Measurements from ENCODE around the gene ZNF787.

ZNF787 gene

DNA sequence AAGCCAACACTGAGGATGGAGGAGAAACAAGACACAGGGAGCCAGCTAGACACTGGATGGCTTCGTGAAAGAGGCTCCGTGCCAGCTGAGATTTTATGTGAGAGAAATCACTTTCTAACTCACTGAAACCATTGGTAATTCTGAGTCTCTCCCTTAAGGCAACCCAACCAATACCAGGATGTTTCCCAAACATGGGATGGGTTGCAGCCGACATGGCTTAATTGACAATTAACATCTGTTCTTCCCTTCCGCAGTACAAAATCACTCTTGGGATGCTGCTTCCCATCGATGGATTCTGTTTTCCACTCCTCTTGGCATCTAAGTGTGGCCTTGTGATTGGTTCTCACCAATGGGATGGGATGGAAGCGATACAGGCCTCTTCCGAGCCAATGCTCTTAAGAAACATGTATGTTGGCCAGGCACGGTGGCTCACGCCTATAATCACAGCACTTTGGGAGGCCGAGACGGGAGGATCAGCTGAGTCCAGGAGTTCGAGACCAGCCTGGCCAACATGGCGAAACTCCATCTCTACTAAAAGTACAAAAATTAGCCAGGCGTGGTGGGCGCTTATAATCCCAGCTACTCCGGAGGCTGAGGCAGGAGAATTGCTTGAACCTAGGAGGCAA lies 2.3 kb upstream of the ZNF787 start:
- DNase-seq (ENCODE audit: extremely low read depth in 1 of 2, low read depth in 1 of 2): no peak

DNA sequence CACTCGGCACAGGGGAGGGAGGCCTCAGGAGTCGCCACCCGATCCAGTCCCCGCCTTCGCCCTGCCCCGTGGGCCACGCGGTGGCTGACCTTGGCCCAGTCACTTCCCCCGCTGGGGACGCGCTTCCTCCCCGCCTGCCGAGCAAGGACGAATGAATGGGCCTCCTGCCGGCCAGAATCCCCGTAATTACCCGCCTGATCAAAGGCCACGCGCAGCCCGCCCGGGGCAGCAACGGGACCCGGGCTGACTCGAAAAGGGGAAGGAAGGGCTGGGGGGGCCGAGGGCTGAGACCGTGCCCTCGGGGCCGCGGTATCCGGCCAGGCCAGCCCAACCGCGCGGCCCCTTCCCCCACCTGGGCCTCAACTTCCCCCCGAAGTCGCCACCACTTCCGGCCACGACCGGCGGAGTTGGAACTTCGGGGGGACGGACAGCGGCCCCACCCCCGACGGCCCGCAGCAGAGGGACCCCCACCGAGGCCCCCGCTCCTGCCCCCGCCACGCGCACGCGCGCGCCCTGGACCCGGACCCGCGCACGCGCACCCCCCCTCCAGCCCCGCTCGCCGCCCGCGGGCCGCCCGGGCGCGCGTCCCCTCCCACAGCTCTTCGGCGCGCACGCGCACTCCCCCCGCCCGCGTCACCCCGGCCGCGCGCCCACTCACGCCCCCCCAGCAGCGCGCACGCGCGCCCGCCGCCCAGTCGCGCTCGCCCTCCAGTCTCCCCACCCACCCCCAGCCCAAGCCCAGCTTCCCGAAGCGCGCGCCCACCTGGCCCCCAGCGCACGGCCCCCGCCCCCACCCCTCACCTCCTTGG lies 520 bp downstream of the ZNF787 start:
- peak; percentile 65 to 71 for DNase-seq (ENCODE audit: extremely low read depth in 1 of 2, low read depth in 1 of 2)

DNA sequence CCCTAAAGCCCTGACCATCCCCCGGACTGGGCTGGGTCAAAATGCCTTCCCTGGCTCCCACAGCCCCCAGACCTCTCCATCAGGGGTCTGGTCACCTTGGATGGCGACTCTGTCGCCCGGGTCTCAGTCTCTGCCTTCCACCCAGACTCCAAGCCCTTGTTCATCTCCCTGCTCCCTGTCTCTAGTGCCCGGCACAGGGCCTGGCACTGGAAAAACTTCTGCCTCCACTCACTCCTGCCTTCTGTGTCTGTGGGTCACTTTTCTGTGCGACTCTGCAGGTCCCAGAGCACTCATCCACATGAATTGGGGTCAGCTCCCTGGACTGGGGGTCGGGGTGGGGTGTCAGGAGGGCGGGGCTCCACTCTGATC lies 1.1 kb downstream of the ZNF787 start:
- DNase-seq (ENCODE audit: extremely low read depth in 1 of 2, low read depth in 1 of 2): no peak

DNA sequence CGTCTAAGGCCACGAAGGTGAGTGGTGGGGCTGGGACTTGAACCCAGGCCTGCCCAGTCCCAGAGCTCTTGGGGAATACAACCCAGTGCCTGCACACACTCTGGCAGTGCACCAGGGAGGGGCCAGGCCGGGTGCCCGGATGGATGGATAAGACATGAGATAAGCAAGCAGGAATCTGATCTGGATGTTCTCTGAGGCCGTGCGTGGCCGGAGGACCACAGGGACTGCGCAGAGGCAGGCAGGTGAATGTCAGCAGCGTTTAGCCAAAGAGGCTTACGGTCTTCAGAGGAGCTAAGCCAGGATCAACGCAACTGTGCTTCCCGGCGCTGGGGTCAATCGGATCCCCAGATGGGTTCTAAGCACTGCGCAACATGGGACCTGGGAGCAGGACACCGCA lies 1.5 kb downstream of the ZNF787 start:
- DNase-seq (ENCODE audit: extremely low read depth in 1 of 2, low read depth in 1 of 2): no peak

DNA sequence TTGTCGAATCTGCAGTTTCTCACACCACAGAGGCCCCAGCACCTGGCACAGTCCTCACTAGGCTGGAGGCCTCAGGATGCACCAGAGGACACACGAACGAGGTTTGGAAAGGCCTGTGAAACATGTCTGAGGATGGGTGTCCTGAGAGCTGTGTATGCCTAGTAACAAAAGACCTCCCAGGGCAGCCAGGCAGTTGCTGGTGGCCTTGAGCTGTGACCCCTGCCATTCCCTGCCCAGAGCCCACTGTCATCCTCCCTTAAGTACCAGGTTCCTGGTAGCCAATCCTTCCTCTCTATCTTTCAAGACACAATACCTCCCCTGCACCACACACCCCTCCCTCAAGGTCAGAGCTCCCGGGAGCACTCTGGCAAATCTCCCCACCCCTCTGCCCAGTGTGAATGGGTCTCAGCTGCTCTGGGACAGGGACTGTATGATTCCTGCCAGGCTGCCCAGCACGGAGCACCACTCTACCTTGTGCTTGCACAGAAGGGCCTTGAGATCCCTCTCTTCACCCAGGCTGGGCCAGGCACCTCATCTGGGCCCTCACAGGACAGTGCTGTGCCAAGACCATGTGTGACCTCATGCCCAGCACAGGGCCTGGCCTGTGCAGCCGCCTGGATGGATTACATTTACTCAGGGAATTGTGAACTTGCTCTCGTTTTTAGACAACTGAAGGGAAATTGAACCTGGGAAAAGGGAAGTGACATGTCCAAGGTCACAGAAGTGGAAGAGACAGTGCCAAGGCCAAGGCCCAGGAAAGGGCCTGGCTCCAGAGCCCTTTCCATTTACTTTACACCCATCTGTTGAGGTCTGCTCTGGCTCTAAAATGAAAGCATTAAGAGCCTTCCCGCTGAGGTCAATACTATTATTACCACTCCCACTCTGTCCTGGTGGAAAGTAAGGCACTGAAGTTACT lies 2.2 kb downstream of the ZNF787 start:
- DNase-seq (ENCODE audit: extremely low read depth in 1 of 2, low read depth in 1 of 2): no peak

DNA sequence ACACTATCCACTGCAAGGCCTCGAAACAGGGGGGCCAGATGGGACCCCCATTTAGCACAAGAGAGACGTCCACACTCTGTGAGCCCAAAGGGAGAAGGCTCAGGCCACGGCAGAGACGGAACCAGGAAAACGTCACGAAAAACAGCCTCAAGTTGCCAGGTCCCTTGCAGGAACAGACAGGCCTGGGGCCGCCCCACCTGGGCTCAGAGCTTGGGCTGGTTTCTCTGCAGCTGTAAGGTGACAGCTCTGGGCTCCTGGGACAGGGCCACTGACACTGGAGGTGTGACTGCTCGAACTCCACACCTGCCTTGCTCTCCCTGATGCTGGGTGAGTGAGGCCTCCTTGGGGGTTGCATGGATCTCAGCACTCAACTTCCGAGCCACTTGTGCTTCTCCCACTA lies 3.2 kb downstream of the ZNF787 start:
- no peak for DNase-seq (ENCODE audit: extremely low read depth in 1 of 2, low read depth in 1 of 2)

DNA sequence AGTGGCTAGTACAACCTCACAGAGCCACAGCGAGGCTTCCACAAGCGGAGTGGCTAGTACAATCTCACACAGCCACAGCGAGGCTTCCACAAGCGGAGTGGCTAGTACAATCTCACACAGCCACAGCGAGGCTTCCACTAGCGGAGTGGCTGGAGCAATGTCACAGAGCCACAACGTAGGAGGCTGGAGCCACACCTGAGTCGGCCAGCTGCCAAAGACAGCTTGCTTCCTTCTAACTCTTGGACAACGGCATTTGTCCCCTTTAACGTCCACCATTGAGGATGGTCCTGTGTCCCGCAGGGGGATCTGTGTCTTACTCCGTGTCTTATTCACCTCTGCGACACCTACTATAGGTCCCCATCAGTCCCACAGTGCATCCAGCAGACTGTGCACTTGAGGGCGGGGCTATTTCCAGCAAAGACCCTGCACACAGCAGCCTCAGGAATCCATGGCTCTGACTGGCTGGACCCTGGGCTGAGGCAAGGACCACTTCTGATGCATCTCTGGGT lies 3.7 kb downstream of the ZNF787 start:
- no peak for DNase-seq (ENCODE audit: extremely low read depth in 1 of 2, low read depth in 1 of 2)

DNA sequence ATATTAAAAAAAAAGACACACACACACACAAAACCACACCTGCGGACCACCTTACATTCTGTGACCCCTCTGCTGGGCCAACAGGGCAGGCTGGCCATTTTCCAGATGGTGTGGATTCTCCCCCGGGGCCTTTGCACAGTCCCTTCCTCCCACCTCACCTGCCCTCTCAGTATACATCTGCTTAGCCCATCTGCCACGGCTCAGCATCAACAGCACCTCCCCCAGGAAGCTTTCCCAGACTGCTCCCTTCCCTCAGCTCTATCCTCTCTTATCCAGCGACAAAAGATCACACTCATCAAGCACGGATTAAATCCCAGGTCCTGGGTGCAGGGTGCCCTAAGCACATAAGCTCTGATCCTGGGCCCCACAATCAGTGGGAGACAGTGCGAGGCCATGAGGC lies 4.5 kb downstream of the ZNF787 start:
- DNase-seq (ENCODE audit: extremely low read depth in 1 of 2, low read depth in 1 of 2): no peak

DNA sequence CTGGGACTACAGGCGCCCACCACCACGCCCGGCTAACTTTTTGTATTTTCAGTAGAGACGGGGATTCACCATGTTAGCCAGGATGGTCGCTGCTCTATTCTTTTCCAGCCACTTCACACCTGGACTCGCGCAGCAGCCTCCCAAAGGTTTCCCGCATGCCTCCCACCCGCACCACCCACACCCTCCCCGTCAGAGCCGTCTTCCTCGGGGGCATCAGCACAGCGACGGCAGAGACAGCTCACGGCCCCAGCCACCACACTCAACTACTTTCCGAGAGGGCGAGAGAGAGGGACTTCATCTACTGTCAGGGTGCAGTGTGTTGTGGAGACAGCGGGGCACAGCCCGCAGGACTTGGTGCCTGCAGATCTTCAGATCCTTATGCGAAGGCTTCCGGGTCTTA lies 5.6 kb downstream of the ZNF787 start:
- DNase-seq (ENCODE audit: extremely low read depth in 1 of 2, low read depth in 1 of 2): no peak

DNA sequence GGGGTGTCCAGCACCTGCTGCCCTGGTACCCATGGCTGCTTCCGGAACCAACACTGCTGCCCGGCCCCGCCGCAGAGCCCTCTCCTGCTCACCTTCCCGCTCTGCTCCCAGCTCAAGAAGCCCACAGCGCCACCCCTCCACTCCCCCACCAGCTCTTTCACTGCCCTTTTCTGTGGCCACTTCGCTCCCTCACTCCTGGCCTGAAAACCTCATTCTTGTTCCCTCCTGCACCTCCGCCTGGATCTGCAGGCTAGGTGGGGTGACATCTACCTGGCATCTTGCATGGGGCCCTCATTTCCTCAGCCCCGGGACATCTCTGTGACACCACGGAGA lies 6.4 kb downstream of the ZNF787 start:
- no peak for DNase-seq (ENCODE audit: extremely low read depth in 1 of 2, low read depth in 1 of 2)

DNA sequence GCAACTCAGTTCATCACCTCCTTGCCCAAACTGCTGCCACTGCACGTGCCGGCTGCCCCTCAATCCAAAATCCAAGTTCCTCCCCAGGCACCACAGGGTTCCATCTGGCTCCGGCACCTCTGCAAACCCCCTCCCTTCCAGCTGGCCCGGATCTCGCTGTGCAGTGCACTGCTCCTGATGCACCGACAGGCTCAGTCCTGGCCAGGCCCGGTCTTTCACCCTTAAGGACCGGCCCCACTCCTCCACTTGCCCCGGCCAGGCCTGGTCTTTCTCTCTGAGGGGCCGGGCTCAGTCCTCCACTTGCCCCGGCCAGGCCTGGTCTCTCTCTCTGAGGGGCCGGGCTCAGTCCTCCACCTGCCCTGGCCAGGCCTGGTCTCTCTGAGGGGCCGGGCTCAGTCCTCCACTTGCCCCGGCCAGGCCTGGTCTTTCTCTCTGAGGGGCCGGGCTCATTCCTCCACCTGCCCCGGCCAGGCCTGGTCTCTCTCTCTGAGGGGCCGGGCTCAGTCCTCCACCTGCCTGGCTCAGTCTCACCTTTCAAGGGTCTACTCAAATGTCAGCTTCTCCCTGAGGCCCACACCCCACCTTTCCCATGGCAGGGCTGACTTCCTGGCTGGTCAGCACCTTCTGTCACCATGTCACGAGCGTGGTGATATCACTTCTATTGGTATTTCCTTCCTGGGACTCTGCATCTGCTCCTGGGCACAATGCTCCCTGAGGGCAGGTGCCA lies 6.9 kb downstream of the ZNF787 start:
- no peak for DNase-seq (ENCODE audit: extremely low read depth in 1 of 2, low read depth in 1 of 2)

DNA sequence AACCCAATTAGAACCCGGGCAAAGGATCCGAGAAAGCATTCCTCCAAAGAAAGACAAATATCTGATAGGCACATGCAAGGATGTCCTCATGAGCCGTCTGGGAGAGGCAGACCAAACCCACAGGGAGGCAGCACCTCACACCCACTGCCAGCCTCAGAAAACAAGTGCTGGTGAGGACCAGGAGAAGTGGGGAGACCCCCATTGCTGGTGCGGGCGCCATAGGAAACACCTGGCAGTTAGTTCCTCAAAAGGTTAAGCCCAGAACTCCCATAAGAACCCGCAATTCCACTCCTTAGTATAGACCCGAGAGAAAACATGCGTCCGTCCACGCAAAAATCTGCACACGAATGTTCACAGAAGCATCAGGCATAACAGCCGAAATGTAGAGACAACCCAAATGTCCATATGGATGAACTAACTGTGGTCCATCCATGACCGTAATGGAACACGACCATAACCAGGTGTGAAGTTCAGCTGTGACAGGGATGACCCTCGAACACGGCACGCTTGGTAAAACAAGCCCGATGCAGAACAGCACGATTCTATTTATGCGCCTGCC lies 7.9 kb downstream of the ZNF787 start:
- no peak for DNase-seq (ENCODE audit: extremely low read depth in 1 of 2, low read depth in 1 of 2)

DNA sequence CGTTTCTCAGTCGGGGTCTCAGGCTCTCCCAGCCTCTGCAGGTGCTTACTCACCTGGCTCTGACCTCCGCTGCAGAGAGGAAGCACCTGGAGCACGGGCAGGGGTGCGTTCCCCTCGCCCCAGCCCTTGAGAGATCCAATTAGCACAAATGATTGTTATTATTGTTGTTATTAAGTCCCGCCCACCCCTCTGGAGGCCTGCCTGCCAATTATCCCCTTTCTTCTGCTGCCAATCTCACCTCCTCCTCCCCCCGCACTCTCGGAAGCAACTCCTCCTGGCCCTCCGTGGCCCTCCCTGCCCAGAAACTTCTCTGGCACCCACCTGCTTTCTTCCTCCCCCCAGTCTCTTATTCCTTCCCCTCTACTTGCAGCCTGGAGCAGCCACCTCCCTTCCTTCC lies 8.8 kb downstream of the ZNF787 start:
- DNase-seq (ENCODE audit: extremely low read depth in 1 of 2, low read depth in 1 of 2): no peak

DNA sequence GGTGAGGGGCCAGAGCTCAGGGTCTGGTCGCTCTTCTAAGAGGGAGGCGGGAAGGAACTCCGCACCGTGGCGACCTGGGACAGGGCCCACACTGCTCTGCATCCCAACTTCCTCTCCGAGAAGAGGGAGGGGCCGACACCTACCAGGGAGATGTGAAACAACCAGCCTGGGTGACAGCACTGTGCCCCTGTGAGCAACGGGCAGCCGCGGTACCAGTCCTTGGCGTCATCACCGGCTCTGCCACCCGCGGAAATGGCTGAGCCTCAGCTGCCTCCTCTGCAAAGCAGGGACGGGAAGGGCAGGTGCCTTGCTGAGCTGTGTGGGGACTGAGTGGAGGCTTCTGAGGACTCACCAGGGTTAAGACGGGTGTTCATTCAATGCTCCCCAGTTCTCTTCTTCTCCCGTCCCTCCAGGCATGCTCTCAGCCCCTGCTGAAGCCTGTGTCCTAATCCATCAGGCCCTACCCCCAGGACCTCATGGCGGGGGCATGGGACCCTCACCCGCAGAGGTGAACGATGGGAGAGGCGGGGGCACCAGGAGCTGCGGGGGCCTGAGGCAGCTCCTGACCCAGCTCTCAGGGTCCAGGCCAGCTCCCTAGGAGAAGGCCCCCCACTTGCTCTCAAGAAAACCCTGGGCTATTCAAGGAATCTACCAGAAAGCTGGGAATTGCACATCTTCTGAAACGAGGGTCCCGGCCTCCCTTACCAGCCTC lies 9.3 kb downstream of the ZNF787 start:
- peak; percentile 27 to 35 for DNase-seq (ENCODE audit: extremely low read depth in 1 of 2, low read depth in 1 of 2)

DNA sequence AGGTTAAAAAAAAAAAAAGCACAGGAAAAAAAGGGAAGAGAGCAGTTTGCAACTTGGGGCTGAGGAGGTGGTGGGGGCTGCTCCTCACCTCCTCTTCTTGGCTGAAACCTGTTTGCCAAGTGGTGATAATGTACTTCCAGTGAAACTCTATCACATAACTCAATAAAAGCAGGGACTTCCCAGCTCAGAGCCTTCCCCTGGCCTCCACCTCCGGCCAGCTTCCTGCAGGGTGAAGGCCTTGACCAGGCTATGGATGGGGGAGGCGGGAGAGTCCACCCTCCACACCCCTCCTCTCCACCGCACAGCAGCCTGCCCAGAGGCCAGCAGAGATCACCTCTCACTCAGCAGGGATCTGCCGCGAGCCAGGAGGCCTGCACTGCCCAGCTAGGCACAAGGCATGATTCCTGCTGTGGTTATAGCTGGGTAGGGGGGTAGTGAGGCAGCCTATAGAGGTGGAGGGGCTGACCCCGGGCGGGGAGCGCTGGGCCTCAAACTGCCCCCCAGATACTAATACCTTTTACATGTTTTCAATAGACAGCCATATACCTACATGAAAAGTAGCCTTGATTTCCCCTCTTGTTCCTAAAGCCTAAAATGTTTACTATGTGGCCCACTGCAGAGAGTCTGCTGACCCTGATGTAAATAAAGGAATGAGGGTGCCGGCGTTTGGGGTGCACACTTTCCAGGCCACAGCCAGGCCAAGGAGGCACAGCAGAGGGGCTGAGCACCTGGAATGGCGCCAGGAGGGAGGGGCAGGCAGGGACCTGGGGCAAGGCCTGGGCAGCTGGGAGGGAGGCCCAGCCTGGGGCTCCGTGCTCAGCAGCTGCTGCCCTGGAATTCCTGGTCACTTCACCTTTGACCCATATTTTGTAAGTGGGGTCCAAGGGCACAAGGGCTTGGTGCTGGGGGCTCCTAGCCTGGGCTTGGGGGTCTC lies 10.3 kb downstream of the ZNF787 start:
- DNase-seq (ENCODE audit: extremely low read depth in 1 of 2, low read depth in 1 of 2): no peak

DNA sequence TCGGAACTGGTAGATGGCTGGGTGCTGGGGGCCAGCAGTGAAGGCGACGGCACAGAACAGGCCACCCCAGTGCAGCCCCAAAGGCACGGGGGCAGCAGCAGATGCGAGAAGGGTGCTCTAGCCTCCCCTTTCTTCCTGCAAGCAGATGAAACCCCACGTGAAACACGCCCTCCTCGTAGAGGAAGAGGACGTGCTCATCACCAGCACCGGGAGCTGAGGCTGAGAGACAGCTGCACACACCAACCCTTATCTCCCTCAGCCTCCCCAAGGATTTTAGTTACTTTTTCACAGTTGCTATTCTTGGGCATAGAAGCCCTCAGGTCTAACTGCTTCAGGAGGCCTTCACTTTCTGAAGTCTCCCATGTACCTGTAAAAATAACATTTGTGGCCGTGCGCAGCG lies 11.9 kb downstream of the ZNF787 start:
- no peak for DNase-seq (ENCODE audit: extremely low read depth in 1 of 2, low read depth in 1 of 2)

DNA sequence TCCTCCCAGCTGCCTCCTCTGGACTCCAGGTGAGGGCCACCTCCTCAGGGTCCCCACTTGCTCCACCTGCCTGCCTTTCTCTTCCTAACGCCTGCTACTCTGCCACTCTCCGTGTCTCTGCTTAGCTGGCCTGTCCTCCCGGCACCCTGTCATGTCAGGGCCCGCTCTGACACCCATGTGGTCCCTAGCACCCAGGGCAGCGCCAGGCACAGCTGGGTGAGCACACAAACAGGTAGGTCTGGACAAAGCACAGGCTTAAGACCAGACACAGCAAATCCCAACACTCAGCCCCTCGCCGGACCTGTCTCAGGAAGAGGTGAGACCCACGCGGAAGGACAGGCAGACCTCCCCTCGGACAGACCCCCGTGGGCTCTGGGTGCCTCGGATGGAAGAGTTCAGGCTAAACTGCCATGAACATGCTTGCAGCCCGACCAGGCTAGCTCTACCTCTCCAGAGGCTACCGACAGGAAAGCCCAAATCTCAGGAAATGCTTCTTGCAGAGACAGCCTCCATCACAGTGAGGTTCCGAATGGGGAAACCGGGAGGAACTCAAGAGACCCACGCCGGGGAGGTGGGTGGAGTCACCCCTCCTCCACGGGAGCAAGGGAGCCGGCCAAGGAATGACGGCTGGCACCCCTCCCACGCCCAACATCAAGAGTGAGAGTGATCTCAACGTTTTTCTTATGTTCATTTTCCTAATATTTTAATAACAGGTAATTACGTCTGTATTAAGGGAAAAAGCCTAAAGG lies 12.5 kb downstream of the ZNF787 start:
- DNase-seq (ENCODE audit: extremely low read depth in 1 of 2, low read depth in 1 of 2): no peak

DNA sequence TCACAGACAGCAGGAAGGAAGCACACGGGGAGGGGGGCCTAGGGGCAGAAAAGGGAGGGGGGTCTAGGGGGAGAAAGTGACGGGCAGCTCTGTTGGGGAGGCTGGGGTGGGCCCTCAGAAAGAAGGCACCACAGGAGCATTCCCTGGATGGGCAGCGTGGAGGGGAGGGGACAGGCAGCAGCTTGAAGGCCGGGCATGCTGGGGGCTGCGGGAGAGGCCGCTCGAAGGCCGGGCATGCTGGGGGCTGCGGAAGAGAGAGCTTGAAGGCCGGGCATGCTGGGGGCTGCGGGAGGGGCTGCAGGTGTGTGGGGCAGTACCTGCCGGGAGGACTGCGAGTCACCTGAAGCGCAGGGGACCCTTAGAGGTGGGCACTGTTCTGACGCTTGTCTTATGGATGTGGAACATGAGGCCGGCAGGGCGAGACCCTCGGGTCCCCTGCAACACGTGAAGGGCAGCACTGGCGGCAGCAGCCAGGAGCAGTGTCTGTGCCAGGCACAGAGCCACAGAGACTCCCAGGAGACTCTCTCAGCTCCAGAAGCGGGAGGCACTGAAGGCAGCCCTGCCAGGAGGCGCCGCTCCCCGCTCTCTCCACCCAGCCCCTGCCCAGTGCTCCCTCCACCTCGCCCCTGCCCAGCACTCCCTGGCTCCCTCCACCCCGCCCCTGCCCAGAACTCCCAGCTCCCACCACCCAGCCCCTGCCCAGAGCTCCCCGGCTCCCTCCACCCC lies 13.3 kb downstream of the ZNF787 start:
- DNase-seq (ENCODE audit: extremely low read depth in 1 of 2, low read depth in 1 of 2): no peak
